HUES64 (cell line): ENCODE measurements around the gene DUOX1.

Source experiments
- H3K27ac ChIP-seq: 2 replicates; pipeline ENCODE4 v1.7.0; 2013; ENCODE audit warnings: low read depth, low read length, inconsistent platforms
- H3K27me3 ChIP-seq: 2 replicates; pipeline ENCODE4 v1.6.1; 2013; ENCODE audit warnings: mild to moderate bottlenecking, low read length; ENCODE audit not compliant: insufficient read depth
- H3K36me3 ChIP-seq: 2 replicates; pipeline ENCODE4 v1.6.1; 2013; ENCODE audit warnings: mild to moderate bottlenecking, low read length; ENCODE audit not compliant: insufficient read depth
- H3K4me1 ChIP-seq: 2 replicates; pipeline ENCODE4 v1.6.1; 2013; ENCODE audit warnings: mild to moderate bottlenecking, low read length, moderate library complexity; ENCODE audit not compliant: insufficient read depth
- H3K4me3 ChIP-seq: 2 replicates; pipeline ENCODE4 v1.5.1; 2013; ENCODE audit warnings: mild to moderate bottlenecking, low read length, moderate library complexity
- H3K9ac ChIP-seq: 2 replicates; pipeline ENCODE4 v1.6.1; 2013; ENCODE audit warnings: mild to moderate bottlenecking, low read depth, low read length
- H3K9me3 ChIP-seq: 2 replicates; pipeline ENCODE4 v1.6.1; 2013; ENCODE audit warnings: low read depth, low read length; ENCODE audit not compliant: insufficient read depth
- WGBS: fragments of 150-250, 120-280 bp; methylation state at CpG from one replicate; pipeline ENCODE4 v1.1.7; 2013; ENCODE audit warnings: missing lambda C conversion rate; 5-methylcytosine and 5-hydroxymethylcytosine counted together

The DUOX1 gene

DNA sequence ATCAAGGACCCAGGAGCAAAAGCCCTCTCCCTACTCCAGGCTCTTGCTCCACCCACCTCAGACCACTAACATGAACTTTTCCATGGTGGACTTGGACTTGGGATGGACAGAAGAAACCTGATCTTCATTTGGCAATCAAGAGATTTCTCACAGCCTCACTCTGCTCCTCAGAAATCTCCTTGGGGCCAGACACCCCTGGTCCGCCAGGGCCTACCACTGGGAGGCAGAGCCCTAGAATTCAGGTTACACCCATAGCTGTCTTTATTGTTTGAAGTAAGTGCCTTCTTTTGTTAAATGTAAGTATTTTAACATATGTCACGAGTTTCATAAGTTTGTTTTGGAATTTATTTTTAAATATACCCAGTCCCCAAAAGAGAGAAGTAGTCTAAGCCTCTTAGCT lies 44.8 kb downstream of the DUOX1 start:
- no peaks in the 10 kb centered on the region for H3K9me3 ChIP-seq
- no peak overlapping the region for H3K4me3 ChIP-seq
- peaks cover 29% of the 10 kb centered on the region for H3K36me3 ChIP-seq
- 94% methylated on average over 1 of the region's 2 CpGs for WGBS
- peaks cover 8% of the 10 kb centered on the region for H3K4me1 ChIP-seq
- H3K27me3 ChIP-seq, result no peaks in the 10 kb centered on the region
- H3K9ac ChIP-seq, result no peak overlapping the region
- no peak overlapping the region for H3K27ac ChIP-seq

GRCh38 chr15:45177285-45177684 lies 47.5 kb downstream of the DUOX1 start:
- H3K36me3 ChIP-seq, result peaks cover 25% of the 10 kb centered on the region
- no peaks in the 10 kb centered on the region for H3K9me3 ChIP-seq
- H3K9ac ChIP-seq, result no peak overlapping the region
- H3K4me1 ChIP-seq, result peaks cover 6% of the 10 kb centered on the region
- H3K27ac ChIP-seq, result no peak overlapping the region
- H3K27me3 ChIP-seq, result no peaks in the 10 kb centered on the region
- no peak overlapping the region for H3K4me3 ChIP-seq
- WGBS, result 91% methylated on average over 3 of the region's 3 CpGs

GRCh38 chr15:45179221-45179985 lies 49.6 kb downstream of the DUOX1 start:
- 85% methylated on average over 13 of the region's 13 CpGs for WGBS
- Histone ChIP-seq H3K9me3 (no peaks in the 10 kb centered on the region), H3K36me3 (peaks cover 20% of the 10 kb centered on the region; the same call in 1 of the 2 replicates), H3K9ac (no peak overlapping the region), H3K27me3 (no peaks in the 10 kb centered on the region), H3K27ac (no peak overlapping the region), H3K4me3 (no peak overlapping the region), H3K4me1 (peaks cover 24% of the 10 kb centered on the region)

GRCh38 chr15:45180201-45180600 lies 50.4 kb downstream of the DUOX1 start:
- H3K27me3 ChIP-seq, result no peaks in the 10 kb centered on the region
- 93% methylated on average over 7 of the region's 7 CpGs for WGBS
- no peak overlapping the region for H3K9ac ChIP-seq
- H3K4me3 ChIP-seq, result no peak overlapping the region
- no peaks in the 10 kb centered on the region for H3K9me3 ChIP-seq
- peaks cover 24% of the 10 kb centered on the region for H3K4me1 ChIP-seq
- peaks cover 14% of the 10 kb centered on the region; the same call in 1 of the 2 replicates for H3K36me3 ChIP-seq
- no peak overlapping the region for H3K27ac ChIP-seq

DNA sequence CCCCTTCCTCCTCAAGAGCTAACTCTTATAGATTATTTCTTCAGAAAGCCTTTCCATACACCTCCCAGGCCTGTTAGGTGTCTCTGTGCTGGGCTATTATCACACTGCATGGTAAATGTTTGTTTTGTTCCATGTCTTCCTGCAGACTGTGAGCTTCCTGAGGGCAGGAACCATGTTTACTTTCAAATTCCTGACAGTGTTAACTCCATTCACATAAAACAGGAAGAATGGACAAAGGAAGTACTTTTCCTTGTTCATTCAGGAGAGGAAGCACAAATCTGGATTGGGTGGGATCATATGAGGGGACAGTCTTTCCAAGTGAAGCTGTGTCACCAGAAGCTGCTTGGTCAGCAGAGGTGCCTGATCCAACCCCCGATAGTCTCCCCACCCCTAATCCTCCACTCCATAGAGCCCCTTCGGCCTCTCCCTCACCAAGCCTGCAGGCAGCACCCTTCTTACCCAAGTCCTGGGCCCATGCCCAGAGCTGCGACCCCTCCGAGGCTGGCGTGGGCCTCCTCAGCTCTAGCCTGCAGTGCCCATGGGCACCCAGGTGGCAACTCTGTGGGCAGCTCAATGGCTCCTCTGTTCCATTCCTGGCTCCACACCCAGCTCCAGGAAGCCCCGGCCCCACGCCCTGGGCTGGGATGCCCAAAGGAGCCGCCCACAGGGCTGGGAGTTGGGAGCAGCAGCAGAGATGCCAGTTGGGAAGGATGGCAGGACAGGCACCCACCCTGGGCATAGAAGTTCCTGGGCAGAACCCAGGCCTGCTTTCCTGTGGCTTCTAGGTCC lies 51.0 kb downstream of the DUOX1 start:
- Histone ChIP-seq H3K27me3 (no peaks in the 10 kb centered on the region), H3K36me3 (peaks cover 10% of the 10 kb centered on the region; the same call in 1 of the 2 replicates), H3K9ac (no peak overlapping the region), H3K4me3 (no peak overlapping the region), H3K4me1 (peaks cover 24% of the 10 kb centered on the region), H3K9me3 (no peaks in the 10 kb centered on the region), H3K27ac (no peak overlapping the region)
- 84% methylated on average over 8 of the region's 8 CpGs for WGBS

DNA sequence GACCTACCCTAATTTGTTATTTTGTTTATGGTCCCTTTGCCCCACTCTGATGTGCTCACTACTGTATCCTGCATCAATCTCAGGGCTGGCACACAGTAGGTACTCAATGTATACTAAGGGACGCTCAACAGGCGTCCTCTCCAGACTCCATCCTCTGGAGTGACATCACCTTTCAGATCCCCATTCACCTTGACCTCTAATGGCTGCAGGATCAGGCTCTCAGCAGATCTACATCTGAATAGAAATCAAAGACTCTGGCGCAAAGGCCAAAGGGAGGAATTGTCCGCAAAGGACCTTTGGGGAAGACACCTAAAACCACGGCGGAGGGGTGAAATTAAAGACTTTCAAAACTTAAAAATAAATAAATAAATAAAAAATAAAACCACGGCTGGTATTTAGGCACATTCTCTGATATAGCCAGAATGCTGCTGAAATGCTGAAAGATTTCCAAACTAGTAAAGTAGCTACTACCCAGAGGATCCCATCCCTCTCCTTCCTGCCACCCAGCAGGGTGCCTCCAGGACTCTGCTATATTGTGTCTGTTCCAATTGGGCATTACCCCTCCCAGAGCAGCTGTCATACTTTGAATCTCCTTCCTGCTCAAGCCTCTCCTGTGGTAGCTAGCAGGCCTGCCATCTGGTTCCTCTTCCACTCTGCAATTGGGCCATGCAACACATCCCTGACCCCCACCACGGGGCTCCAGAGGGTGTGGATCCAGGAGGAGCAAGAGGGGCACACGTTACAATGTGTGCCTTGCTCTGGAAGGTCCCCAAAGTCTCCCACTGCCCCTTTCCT lies 51.9 kb downstream of the DUOX1 start:
- Histone ChIP-seq H3K9me3 (no peaks in the 10 kb centered on the region), H3K4me3 (no peak overlapping the region), H3K9ac (no peak overlapping the region), H3K36me3 (peaks cover 10% of the 10 kb centered on the region; the same call in 1 of the 2 replicates), H3K27ac (no peak overlapping the region), H3K27me3 (no peaks in the 10 kb centered on the region), H3K4me1 (peaks cover 30% of the 10 kb centered on the region)
- 80% methylated on average over 7 of the region's 9 CpGs for whole genome bisulfite sequencing

- no peaks in the 10 kb centered on the region for H3K36me3 ChIP-seq
- H3K27ac ChIP-seq, result peak overlapping the region; percentile 54; the same call in 1 of the 2 replicates
- 18% methylated on average over 1 of the region's 1 CpG for WGBS
Observed at GRCh38 chr15:45182996-45183395, 53.2 kb downstream of the DUOX1 start.

DNA sequence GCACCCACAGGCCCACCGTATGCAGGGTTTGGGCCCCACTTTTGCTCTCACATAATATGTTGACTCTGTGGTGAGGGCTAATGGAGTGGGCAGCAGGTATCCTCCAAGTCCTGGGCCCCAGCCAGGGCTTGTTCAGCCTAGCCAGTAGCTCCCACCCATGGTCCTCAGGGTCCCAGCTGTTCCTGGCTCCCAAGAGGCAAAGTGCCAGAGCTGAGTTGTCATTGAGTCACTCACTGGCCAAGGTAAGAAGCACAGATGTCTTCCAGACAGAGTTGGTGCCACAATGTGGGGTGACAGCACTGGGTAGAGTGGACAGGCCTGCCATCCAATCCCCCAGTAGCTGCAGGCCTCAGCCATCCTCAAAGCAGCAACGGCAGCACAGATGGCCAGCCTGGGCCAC lies 53.7 kb downstream of the DUOX1 start:
- H3K4me1 ChIP-seq, result peaks cover 33% of the 10 kb centered on the region
- H3K36me3 ChIP-seq, result no peaks in the 10 kb centered on the region
- H3K27ac ChIP-seq, result peak overlapping the region; percentile 54
- no peaks in the 10 kb centered on the region for H3K9me3 ChIP-seq
- H3K9ac ChIP-seq, result no peak overlapping the region
- 90% methylated on average over 2 of the region's 2 CpGs for WGBS
- H3K4me3 ChIP-seq, result no peak overlapping the region
- peaks cover 6% of the 10 kb centered on the region for H3K27me3 ChIP-seq

More at GRCh38 chr15:45182996-45183395, 53.2 kb downstream of the DUOX1 start:
- Histone ChIP-seq H3K9me3 (no peaks in the 10 kb centered on the region), H3K27me3 (peaks cover under 1% of the 10 kb centered on the region), H3K9ac (no peak overlapping the region), H3K4me3 (no peak overlapping the region), H3K4me1 (peaks cover 33% of the 10 kb centered on the region)

DNA sequence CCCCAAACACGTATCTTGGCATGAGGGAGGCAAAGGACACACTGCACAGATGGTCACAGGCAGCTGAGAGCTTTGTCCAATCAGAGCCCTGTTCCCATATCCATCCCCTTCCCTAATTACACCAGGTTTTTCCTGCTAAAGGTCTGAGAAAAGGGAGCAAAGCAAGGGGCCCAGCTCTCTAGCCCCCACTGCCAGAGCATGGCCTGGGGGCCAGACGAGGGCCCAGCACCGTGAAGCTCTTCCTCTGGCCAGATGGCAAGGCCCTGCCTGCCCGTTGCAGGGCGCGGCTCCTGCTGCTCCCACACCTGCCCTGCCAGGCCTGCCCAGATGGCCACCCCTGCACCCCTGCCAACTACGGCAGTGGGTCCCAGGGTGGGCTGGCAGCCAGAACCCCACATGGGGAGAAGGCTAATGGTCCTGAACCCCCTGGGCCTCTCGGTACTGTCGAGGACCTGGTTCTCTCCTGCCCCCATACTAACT lies 54.8 kb downstream of the DUOX1 start:
- Histone ChIP-seq H3K36me3 (no peaks in the 10 kb centered on the region), H3K9ac (no peak overlapping the region), H3K4me1 (peaks cover 33% of the 10 kb centered on the region), H3K4me3 (no peak overlapping the region), H3K27me3 (peaks cover 17% of the 10 kb centered on the region), H3K9me3 (no peaks in the 10 kb centered on the region), H3K27ac (no peak overlapping the region)
- 89% methylated on average over 9 of the region's 9 CpGs for WGBS

DNA sequence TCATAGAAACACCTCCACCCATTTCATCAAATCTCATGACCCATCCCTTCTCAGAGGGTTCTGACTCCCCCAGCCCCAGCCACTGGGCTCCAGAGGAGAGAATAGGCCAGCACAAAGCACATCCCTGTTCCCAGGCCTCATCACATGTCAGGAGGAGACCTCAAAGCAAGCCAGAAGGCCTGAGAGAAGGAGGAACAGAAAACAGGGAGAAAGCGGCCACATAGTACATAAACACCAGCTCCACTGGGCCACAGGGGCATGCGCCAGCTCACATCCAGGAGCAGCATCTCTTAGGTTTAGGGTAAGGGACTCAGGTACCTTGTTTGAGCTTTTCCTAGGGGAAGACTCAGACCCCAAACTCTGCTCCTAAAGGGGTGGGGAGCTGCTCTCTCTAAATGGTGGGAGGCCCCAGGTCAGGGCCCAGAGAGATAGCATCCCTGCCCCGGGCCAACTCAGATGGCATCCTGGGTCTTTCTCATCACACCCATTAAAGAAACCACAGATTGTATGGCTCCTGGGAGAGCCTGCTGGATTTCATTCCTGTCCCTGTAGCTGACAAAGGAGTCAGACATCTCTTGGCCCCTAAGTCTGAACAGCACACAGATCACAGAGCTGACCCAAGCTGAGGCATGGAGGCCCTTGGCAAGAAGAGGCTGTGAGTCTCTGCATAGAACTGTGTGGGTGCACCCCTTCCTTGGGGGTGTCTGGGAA lies 55.4 kb downstream of the DUOX1 start:
- Histone ChIP-seq H3K27me3 (peaks cover 23% of the 10 kb centered on the region), H3K9ac (no peak overlapping the region), H3K4me3 (no peak overlapping the region), H3K36me3 (no peaks in the 10 kb centered on the region), H3K4me1 (peaks cover 33% of the 10 kb centered on the region), H3K27ac (no peak overlapping the region), H3K9me3 (no peaks in the 10 kb centered on the region)
- WGBS, result 97% methylated on average over 3 of the region's 3 CpGs
